ENCODE measurements around the gene OR2AT4.
"Not testable (repeated sequence)": the region's sequence is repeated elsewhere in the genome, so short reads cannot be mapped to it uniquely, and the experiment has no call there.

- not testable (repeated sequence) for TF ChIP-seq POLR2A, CTCF (IDR thresholded peaks at IDR 0.05)
Observed at GRCh38 chr11:75105967-75106681, 9.4 kb upstream of the OR2AT4 start.
